ENCODE measurements around the gene RYR1.

- TF ChIP-seq, protein P1, sequence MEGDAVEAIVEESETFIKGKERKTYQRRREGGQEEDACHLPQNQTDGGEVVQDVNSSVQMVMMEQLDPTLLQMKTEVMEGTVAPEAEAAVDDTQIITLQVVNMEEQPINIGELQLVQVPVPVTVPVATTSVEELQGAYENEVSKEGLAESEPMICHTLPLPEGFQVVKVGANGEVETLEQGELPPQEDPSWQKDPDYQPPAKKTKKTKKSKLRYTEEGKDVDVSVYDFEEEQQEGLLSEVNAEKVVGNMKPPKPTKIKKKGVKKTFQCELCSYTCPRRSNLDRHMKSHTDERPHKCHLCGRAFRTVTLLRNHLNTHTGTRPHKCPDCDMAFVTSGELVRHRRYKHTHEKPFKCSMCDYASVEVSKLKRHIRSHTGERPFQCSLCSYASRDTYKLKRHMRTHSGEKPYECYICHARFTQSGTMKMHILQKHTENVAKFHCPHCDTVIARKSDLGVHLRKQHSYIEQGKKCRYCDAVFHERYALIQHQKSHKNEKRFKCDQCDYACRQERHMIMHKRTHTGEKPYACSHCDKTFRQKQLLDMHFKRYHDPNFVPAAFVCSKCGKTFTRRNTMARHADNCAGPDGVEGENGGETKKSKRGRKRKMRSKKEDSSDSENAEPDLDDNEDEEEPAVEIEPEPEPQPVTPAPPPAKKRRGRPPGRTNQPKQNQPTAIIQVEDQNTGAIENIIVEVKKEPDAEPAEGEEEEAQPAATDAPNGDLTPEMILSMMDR (IDR thresholded peaks at IDR 0.05), result no peak
- no peak for TF ChIP-seq POLR2AphosphoS5 (IDR thresholded peaks at IDR 0.05; ENCODE audit: low read depth, low read length)
These were observed 3.8 kb downstream of the RYR1 start for GRCh38 chr19:38437295-38437694.
